ENCODE measurements around the gene AAK1. TPM values are rescaled to one million over a fixed set of nuclear protein-coding genes. Genes with fewer than 3 reads are reported as not detected.
A peak's percentile ranks its signal among the peaks of the same experiment; 100 is the strongest.

Gene AAK1
- total RNA-seq, 2 donors from 2014 or later, result 44.6 to 60.0 TPM

DNA sequence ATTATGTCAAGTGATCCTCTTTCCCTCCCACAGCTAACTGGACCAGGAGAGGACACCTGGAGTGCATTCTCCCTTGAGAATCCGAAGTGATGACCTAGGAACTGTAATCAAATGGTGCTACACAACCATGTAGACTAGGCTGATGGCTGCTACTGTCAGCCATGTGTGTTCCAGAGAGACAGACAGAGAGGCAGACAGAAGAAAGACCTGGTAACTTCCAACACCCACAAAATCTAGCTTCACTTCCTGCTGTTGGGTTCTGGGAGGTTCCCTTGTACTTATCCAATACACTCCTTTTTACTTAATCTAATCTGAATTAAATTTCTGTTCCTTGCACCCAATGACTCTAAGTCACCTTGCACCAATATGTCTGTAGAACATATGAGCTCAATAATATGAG is 72.3 kb downstream of the AAK1 start:
- Histone ChIP-seq H3K27ac (peak overlapping the region in 1 of 4 donors; percentile 68), H3K4me1 (peaks cover 44% of the 10 kb centered on the region)
- no peak for ATAC-seq

DNA sequence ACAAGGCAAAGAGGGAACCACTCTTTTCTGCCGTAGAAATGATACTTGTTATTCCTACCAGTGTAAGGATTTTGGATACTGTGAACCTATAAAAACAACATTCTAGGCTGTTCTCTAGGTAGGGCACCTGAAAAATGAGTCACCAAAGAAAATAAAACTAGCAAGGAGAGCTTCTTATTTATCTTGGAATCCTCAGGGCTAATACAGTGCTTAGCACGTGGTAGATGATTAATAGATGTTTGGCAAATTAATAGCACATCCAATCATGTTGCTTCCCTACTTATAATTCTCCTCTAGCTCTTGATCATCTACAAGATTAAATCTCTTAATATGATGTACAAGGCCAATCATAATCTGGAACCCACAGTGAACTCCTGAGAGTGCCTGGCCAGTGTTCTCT is 73.1 kb downstream of the AAK1 start:
- ATAC-seq (peak; percentile 84), DNase-seq (no peak)
- intact Hi-C loops (cut with DNase I), result no loop called here
- Histone ChIP-seq H3K4me1 (peaks cover 51% of the 10 kb centered on the region), H3K4me3 (no peak overlapping the region), H3K27me3 (no peaks in the 10 kb centered on the region), H3K27ac (peak overlapping the region; percentile 11 to 68 (median 54)), H3K36me3 (replicated peaks in 1 of 2; ENCODE audit: insufficient read depth in 1 of 2, low read depth in 2 of 2) (no peaks in the 10 kb centered on the region), H3K9me3 (no peaks in the 10 kb centered on the region)
- WGBS, 2 donors, result 7 to 15% methylated on average over 2 of the region's 2 CpGs
- TF ChIP-seq, protein P1, sequence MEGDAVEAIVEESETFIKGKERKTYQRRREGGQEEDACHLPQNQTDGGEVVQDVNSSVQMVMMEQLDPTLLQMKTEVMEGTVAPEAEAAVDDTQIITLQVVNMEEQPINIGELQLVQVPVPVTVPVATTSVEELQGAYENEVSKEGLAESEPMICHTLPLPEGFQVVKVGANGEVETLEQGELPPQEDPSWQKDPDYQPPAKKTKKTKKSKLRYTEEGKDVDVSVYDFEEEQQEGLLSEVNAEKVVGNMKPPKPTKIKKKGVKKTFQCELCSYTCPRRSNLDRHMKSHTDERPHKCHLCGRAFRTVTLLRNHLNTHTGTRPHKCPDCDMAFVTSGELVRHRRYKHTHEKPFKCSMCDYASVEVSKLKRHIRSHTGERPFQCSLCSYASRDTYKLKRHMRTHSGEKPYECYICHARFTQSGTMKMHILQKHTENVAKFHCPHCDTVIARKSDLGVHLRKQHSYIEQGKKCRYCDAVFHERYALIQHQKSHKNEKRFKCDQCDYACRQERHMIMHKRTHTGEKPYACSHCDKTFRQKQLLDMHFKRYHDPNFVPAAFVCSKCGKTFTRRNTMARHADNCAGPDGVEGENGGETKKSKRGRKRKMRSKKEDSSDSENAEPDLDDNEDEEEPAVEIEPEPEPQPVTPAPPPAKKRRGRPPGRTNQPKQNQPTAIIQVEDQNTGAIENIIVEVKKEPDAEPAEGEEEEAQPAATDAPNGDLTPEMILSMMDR (IDR thresholded peaks at IDR 0.05), result no peak
- TF ChIP-seq POLR2A (IDR thresholded peaks at IDR 0.05), result no peak

More for the DNA sequence above, 72.3 kb downstream of the AAK1 start:
- no peaks in the 10 kb centered on the region for H3K36me3 ChIP-seq (replicated peaks in 1 of 2; ENCODE audit: insufficient read depth in 1 of 2, low read depth in 2 of 2)
- H3K27me3 ChIP-seq, result no peaks in the 10 kb centered on the region
- H3K9me3 ChIP-seq, result no peaks in the 10 kb centered on the region
- DNase-seq, result no peak
- no peak for TF ChIP-seq POLR2A (IDR thresholded peaks at IDR 0.05)
- TF ChIP-seq, protein P1 (IDR thresholded peaks at IDR 0.05), result no peak
- H3K4me3 ChIP-seq, result no peak overlapping the region
- 100% methylated on average over 1 of the region's 1 CpG for WGBS, 2 donors
- intact Hi-C loops (cut with DNase I), result no loop called here

DNA sequence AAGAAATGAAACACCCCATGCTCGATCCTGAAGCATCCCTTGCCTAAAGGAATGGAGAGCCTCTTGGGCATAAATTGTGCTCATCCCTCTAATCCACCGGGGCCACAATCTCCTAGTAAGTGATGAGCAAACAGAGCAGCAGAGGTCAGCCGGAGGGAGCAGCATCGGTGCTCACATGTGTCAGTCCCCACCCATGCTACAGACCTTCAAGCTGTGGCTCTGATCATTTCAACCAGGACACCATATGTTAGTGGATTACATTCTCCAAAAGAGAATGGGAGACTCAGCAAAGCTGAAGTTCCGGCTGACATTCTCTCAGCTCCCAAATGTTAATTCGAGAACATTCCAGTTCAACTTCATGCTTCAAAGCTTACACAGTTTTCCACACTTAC is 75.6 kb downstream of the AAK1 start:
- WGBS, 2 donors, result 82 to 86% methylated on average over 4 to 6 of the region's 6 CpGs
- DNase-seq, result no peak
- Histone ChIP-seq H3K36me3 (replicated peaks in 1 of 2; ENCODE audit: insufficient read depth in 1 of 2, low read depth in 2 of 2) (no peaks in the 10 kb centered on the region), H3K9me3 (no peaks in the 10 kb centered on the region), H3K4me3 (no peak overlapping the region), H3K4me1 (peaks cover 63% of the 10 kb centered on the region), H3K27ac (no peak overlapping the region), H3K27me3 (no peaks in the 10 kb centered on the region)
- ATAC-seq, result no peak
- TF ChIP-seq, protein P1 (IDR thresholded peaks at IDR 0.05), result no peak
- no peak for TF ChIP-seq POLR2A (IDR thresholded peaks at IDR 0.05)
- intact Hi-C loops (cut with DNase I), result no loop called here

DNA sequence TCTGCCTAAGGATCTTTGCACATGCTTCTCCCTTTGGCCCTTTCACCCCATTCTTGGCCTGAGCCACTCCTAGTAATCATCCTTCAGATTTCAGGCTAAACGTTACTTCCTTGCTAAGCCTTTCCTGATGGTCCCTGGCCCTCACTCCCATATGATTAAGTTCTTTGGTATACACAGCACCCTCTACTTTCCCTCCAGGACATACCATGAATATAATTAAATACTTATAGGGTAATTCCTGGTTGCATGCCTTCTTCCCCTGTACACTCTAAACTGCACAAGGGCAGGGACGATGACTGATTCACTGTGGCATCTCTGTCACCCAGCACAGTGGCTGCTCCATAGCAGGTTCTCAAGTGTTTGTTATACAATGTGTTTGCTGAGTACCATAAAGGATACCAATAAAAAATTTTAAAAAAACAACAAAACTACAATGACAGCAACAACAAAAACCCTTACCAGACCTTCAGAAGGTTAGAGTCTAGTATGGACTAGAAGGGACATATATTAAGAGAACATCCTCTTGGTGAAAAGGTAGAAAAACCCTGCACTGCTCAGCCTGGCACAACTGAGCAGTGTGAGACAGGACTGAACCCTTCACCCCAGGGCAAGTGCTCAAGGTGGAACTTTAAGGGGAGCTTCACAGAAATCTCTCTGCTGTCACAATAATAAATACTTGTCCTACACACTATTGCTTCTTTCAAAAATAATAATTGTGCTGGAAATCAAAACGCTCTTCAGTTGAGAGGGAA is 76.2 kb downstream of the AAK1 start:
- no peak for DNase-seq
- no peaks in the 10 kb centered on the region for H3K27me3 ChIP-seq
- no peaks in the 10 kb centered on the region for H3K9me3 ChIP-seq
- intact Hi-C loops (cut with DNase I), result no loop called here
- no peak overlapping the region for H3K4me3 ChIP-seq
- TF ChIP-seq, protein P1 (IDR thresholded peaks at IDR 0.05), result no peak
- TF ChIP-seq POLR2A (IDR thresholded peaks at IDR 0.05), result no peak
- H3K27ac ChIP-seq, result no peak overlapping the region
- WGBS, 2 donors, result 88 to 93% methylated on average over 3 of the region's 3 CpGs
- H3K4me1 ChIP-seq, result peaks cover 57% of the 10 kb centered on the region
- ATAC-seq, result no peak
- no peaks in the 10 kb centered on the region for H3K36me3 ChIP-seq (replicated peaks in 1 of 2; ENCODE audit: insufficient read depth in 1 of 2, low read depth in 2 of 2)

DNA sequence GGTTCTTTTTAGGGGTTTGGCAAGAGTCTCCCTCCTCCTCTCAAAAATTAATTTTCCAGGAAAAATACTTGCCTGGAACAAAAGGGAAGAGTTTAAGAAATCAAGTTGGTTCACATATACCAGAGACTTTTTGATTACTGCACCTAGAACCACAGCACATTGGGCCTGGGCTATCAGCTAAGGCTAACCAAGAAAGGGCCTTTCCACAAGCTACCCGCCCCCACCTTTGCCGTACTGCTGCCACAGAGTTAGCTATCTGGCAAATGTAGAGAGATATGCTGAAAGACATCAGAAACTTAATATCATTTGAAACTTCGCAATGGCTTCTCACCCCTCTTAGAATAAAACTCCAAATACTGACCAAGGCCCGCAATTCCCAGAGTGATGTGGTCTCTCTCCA is 76.9 kb downstream of the AAK1 start:
- no peak overlapping the region for H3K4me3 ChIP-seq
- 89 to 93% methylated on average over 4 of the region's 4 CpGs for WGBS, 2 donors
- H3K4me1 ChIP-seq, result peaks cover 50% of the 10 kb centered on the region
- no peaks in the 10 kb centered on the region for H3K27me3 ChIP-seq
- H3K36me3 ChIP-seq (replicated peaks in 1 of 2; ENCODE audit: insufficient read depth in 1 of 2, low read depth in 2 of 2), result no peaks in the 10 kb centered on the region
- no peak for ATAC-seq
- no peaks in the 10 kb centered on the region for H3K9me3 ChIP-seq
- H3K27ac ChIP-seq, result no peak overlapping the region
- TF ChIP-seq POLR2A (IDR thresholded peaks at IDR 0.05), result no peak
- TF ChIP-seq, protein P1 (IDR thresholded peaks at IDR 0.05), result no peak
- DNase-seq, result no peak
- intact Hi-C loops (cut with DNase I), result no loop called here

Measured in body of pancreas (tissue), 4 donors.